Kidney epithelial cell (primary cell): ENCODE results near the gene MED13. TPM values are rescaled to one million over a fixed set of nuclear protein-coding genes. Genes with fewer than 3 reads are reported as not detected.

ENCODE experiments used
- DNase-seq: peaks from one replicate; pipeline ENCODE4 v3.0.0-alpha.2; 2010; ENCODE audit warnings: low read depth
- H3K27me3 ChIP-seq: 2 replicates; pipeline ENCODE4 v1.6.0; 2011; ENCODE audit warnings: low read length; ENCODE audit not compliant: control insufficient read depth, insufficient read depth
- H3K36me3 ChIP-seq: 2 replicates; pipeline ENCODE4 v1.5.1; 2011; ENCODE audit warnings: low read length; ENCODE audit not compliant: control insufficient read depth, insufficient read depth
- H3K4me3 ChIP-seq: 2 replicates; pipeline ENCODE4 v1.5.1; 2011; ENCODE audit warnings: low read depth, mild to moderate bottlenecking, control low read depth, low read length
- CTCF ChIP-seq: IDR thresholded peaks from 2 replicates; pipeline ENCODE4 v1.5.1; 2011; ENCODE audit warnings: mild to moderate bottlenecking, moderate library complexity, low read length, control low read depth, inconsistent platforms; ENCODE audit not compliant: insufficient read depth, poor library complexity, severe bottlenecking
- total RNA-seq: library from RNA; depleted of rRNA; stranded (reverse); fragments of >200 nt; gene quantifications from 2 replicates; pipeline ENCODE4 v1.2.3, GENCODE V29; 2015

Gene MED13
- total RNA-seq, 1 donor from 2014 or later = 33.8 TPM

- Histone ChIP-seq H3K4me3 (no peak overlapping the region), H3K36me3 (no peaks in the 10 kb centered on the region), H3K27me3 (no peaks in the 10 kb centered on the region)
- TF ChIP-seq CTCF = no peak
- no peak for DNase-seq
These were observed 34.5 kb upstream of the MED13 start for GRCh38 chr17:62099532-62099931.

DNA sequence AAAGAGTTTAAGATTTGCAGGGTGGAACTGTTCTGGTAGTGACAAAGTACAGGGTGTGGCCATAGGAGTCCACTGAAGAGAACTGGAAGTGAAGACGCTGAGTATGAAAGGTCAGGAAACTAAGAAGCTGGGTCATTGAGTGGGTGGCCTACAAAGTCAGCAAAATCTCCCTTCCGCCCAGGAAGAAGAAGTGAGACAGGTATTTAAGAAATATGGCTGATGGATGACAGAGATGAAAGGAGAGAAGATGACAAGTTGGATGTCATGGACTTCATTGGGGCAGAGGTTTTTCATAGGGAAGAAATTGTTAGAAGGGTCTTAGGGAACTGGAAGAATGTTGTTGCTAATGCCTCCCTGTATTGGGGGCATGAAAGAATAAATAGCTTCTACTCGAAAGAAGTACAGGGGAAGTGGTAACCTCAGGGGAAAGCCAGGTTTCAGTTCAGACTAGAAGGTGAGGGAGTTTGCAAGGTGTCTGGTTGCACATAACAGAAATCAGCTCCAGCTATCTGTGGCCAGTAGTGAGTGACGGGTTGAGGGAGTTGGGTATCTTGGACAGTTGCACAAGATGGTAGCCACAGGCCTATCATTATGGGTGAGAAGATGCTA, 33.6 kb upstream of the MED13 start:
- Histone ChIP-seq H3K27me3 (no peaks in the 10 kb centered on the region), H3K4me3 (no peak overlapping the region), H3K36me3 (no peaks in the 10 kb centered on the region)
- no peak for TF ChIP-seq CTCF
- DNase-seq = no peak

- H3K4me3 ChIP-seq = no peak overlapping the region
- no peak for TF ChIP-seq CTCF
- DNase-seq = no peak
These were observed 31.3 kb upstream of the MED13 start for GRCh38 chr17:62096401-62096670.

GRCh38 chr17:62094175-62094574, 29.1 kb upstream of the MED13 start:
- DNase-seq = no peak
- no peak for TF ChIP-seq CTCF
- Histone ChIP-seq H3K4me3 (no peak overlapping the region), H3K36me3 (no peaks in the 10 kb centered on the region), H3K27me3 (no peaks in the 10 kb centered on the region)

More at GRCh38 chr17:62096401-62096670, 31.3 kb upstream of the MED13 start:
- no peaks in the 10 kb centered on the region for H3K36me3 ChIP-seq
- no peaks in the 10 kb centered on the region for H3K27me3 ChIP-seq

DNA sequence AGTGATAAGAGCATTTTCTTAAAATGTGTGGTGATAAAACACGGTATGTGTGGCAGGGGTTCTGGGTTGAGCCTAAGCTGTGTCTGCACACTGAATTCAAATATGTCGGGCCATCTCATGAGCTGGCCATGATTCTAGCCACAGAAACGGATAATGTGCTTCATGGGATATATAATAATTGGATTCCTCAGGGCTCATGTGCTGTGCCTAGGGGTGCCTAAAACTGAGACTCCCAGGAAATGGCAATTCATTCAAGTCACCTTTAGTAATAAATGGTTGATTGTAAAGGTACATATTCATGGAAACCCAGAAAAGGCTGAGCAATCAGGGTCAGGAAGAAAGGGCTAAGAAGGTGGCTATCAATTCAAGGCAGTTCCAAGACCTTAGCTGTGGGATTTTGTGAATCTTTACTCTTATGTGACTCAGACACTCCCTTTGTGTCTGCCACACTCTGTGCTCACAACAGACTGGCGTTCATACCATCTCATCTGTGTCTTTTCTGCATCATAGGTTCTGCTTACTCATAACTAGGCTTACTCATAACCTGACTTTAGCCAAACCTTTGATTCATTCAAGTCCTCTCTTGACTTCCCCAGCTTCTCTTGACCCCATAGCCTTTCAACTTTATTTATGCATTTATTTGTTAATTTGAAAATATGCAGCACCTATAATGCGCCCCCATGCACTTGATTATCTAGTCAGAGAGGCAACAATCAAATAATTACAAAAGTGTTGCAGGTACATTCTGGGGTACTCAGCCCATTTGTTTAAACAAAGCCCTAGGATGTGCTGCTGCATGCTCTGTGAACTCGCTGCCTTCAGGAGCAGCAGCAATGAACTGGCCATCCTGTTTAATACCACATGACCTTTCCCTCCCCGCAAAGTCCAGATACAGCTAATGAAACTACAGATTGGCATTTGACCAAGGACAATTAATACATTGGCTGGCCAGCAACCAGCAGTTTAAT, 28.4 kb upstream of the MED13 start:
- H3K4me3 ChIP-seq = no peak overlapping the region
- TF ChIP-seq CTCF = no peak
- no peaks in the 10 kb centered on the region for H3K36me3 ChIP-seq
- peak; percentile 97 for DNase-seq
- no peaks in the 10 kb centered on the region for H3K27me3 ChIP-seq
